ENCODE results near the gene IQGAP2. TPM values are rescaled to one million over a fixed set of nuclear protein-coding genes. Genes with fewer than 3 reads are reported as not detected.

The IQGAP2 gene
- total RNA-seq, 1 donor: 1.2 TPM

DNA sequence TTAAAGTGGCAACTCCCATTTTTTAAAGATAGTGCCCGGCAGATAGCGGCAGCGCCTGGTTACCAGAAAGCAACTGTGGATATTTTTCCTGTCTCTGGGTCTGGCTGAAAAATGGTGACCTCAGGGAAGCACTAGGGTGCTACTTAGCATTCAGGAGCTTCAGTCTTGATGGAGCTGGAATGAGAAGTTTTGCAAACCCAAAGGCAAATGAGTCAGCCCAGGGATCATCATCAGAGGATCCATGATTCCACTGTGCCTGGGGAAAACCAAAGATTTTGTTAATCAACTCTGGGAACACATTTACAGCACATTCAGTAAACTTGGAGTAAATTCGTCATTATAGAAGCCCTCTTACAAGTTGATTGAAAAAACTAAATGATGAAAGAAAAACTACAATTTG is 339.5 kb downstream of the IQGAP2 start:
- no peak overlapping the region for H3K4me3 ChIP-seq (ENCODE audit: low read depth, low read length)
- DNase-seq (ENCODE audit: low read depth): peak; percentile 49
- TF ChIP-seq, protein P1, sequence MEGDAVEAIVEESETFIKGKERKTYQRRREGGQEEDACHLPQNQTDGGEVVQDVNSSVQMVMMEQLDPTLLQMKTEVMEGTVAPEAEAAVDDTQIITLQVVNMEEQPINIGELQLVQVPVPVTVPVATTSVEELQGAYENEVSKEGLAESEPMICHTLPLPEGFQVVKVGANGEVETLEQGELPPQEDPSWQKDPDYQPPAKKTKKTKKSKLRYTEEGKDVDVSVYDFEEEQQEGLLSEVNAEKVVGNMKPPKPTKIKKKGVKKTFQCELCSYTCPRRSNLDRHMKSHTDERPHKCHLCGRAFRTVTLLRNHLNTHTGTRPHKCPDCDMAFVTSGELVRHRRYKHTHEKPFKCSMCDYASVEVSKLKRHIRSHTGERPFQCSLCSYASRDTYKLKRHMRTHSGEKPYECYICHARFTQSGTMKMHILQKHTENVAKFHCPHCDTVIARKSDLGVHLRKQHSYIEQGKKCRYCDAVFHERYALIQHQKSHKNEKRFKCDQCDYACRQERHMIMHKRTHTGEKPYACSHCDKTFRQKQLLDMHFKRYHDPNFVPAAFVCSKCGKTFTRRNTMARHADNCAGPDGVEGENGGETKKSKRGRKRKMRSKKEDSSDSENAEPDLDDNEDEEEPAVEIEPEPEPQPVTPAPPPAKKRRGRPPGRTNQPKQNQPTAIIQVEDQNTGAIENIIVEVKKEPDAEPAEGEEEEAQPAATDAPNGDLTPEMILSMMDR (IDR thresholded peaks at IDR 0.05; ENCODE audit: insufficient read depth, low read length): no peak

DNA sequence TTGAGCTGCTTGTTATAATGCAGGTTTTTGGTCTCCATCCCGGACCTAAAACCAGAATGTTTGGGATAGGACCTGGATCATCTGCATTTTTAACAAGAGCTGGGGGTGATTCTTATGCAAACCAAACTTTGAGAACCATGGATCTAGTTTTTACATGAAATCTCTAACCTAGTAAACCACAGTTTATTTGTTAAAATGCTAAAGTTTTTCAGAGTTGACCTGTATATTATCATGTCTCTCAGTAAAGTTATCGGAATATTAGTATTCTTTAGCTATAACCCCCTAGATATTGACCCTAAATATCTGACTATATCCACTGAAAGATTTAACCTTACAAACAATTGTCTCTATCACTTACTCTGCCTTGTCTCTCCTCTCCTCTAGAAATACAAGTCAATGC is 341.5 kb downstream of the IQGAP2 start:
- no peak overlapping the region for H3K4me3 ChIP-seq (ENCODE audit: low read depth, low read length)
- no peak for DNase-seq (ENCODE audit: low read depth)
- TF ChIP-seq, protein P1 (IDR thresholded peaks at IDR 0.05; ENCODE audit: insufficient read depth, low read length): no peak

DNA sequence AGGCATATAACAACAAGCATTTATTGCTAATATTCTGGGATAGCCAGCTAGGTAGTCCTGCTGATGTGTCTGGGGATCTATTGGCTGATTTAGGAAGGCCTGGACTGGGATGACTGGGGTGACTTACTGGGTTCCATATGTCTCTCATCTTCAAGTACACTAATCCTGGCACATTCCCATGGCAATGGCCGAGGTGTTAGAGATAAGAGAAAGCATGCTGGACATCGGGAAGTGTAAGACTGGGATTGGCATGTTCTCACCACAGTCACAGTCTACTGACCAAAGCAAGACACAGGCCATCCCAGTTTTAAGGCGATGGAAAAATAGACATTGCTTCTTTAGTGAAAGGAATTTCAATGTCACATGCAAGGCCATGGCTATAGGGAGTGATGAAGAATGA is 342.6 kb downstream of the IQGAP2 start:
- TF ChIP-seq, protein P1 (IDR thresholded peaks at IDR 0.05; ENCODE audit: insufficient read depth, low read length): no peak
- DNase-seq (ENCODE audit: low read depth): no peak
- H3K4me3 ChIP-seq (ENCODE audit: low read depth, low read length): no peak overlapping the region

DNA sequence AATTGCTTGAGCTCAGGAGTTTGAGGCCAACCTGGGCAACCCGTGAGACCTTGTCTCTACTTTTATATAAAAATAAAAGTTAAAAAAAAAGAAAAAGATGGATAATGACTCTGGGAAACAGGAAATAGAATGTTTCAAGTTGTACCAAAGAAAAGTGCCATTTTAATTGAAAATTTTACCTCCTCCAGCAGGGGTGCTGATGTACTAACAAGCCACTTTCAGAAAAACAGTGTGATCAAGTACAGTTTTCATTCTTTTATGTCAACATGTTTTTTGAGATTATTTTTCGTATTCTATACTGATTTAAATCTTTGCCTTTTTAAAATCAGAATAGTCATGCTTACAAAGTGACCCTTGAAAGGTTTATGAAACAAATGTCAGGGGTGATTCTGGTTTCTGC is 343.6 kb downstream of the IQGAP2 start:
- DNase-seq (ENCODE audit: low read depth): no peak

DNA sequence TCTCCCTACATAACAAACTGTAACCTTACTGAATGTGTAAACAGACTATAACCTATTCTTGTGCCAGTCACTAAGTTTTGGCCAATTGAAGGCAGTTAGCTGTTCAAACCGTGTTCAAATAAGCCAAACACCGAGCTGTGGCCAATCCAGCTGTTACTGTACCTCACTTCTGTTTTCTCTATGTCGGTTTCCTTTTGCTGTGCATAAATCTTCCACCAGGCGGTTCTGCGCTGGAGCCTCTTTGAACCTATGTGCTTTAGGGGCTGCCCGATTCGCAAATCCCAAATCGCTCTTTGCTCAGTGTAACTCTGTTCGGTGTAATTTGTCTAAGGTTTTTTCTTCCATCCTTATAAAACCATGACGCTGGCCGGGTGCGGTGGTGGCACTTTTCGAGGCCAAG is 344.6 kb downstream of the IQGAP2 start:
- TF ChIP-seq, protein P1 (IDR thresholded peaks at IDR 0.05; ENCODE audit: insufficient read depth, low read length): no peak
- H3K4me3 ChIP-seq (ENCODE audit: low read depth, low read length): no peak overlapping the region
- no peak for DNase-seq (ENCODE audit: low read depth)

More for the DNA sequence above, 343.6 kb downstream of the IQGAP2 start:
- H3K4me3 ChIP-seq (ENCODE audit: low read depth, low read length): no peak overlapping the region
- TF ChIP-seq, protein P1 (IDR thresholded peaks at IDR 0.05; ENCODE audit: insufficient read depth, low read length): peak; percentile 9

DNA sequence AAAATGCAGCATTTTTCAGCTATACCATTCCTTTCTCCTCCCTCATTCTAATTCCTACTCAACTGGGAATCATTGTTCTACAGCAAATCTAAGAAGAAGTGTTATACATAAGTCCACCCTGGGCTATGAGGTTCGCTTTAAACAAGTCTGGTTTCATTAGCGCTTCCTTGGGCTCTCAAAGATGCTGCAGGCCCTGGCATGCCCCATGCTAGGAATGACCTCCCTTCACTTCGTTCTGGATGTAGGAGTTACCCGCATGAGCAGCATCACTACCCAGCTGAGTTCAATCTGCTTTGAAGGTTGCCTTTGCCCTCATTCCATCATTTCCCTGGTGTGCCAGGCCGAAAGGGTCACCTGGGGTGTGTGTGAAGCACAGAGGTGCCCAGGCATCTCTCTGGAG is 348.2 kb downstream of the IQGAP2 start:
- TF ChIP-seq, protein P1 (IDR thresholded peaks at IDR 0.05; ENCODE audit: insufficient read depth, low read length): no peak
- no peak overlapping the region for H3K4me3 ChIP-seq (ENCODE audit: low read depth, low read length)
- no peak for DNase-seq (ENCODE audit: low read depth)

DNA sequence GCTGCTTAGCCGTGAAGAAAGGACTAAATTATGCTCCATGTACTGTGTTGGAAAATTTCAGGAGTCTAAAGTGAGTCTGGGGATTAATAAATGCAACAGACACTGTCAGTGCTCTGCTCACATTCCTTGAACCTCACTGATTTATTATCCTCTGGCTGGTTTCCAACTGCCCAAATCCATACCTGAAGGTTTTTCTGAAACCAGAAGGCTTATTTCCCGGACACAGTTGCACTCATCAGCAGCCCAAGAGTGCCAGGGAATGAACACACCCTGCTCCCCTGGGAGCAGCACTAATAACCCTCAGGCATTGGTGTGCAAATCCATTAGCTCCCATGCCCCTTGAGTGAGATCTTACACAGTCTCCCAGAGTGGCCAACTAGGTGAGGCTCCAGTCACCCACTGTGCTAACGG is 351.6 kb downstream of the IQGAP2 start:
- TF ChIP-seq, protein P1 (IDR thresholded peaks at IDR 0.05; ENCODE audit: insufficient read depth, low read length): no peak
- no peak for DNase-seq (ENCODE audit: low read depth)

More for the DNA sequence above, 351.6 kb downstream of the IQGAP2 start:
- H3K4me3 ChIP-seq (ENCODE audit: low read depth, low read length): no peak overlapping the region

All from fibroblast of the aortic adventitia (primary cell).